Measurements from ENCODE around the gene CES2.

Gene CES2

GRCh38 chr16:66945939-66946338, 10.6 kb downstream of the CES2 start:
- Histone ChIP-seq H3K4me1 (ENCODE audit: control insufficient read depth, insufficient read depth, low read length) (no peaks in the 10 kb centered on the region), H3K27me3 (ENCODE audit: control insufficient read depth, insufficient read depth, low read length, poor library complexity, severe bottlenecking) (peaks cover 21% of the 10 kb centered on the region), H3K36me3 (ENCODE audit: control insufficient read depth, insufficient read depth, low read length) (no peaks in the 10 kb centered on the region), H3K27ac (ENCODE audit: insufficient read depth, low read depth, low read length, poor library complexity, severe bottlenecking) (no peak overlapping the region), H3K4me3 (ENCODE audit: insufficient read depth, low read depth, low read length) (no peak overlapping the region), H3K9me3 (ENCODE audit: control insufficient read depth, low read length) (no peaks in the 10 kb centered on the region)
- WGBS, 2 experiments: 91 to 92% methylated on average over 4 of the region's 4 CpGs

DNA sequence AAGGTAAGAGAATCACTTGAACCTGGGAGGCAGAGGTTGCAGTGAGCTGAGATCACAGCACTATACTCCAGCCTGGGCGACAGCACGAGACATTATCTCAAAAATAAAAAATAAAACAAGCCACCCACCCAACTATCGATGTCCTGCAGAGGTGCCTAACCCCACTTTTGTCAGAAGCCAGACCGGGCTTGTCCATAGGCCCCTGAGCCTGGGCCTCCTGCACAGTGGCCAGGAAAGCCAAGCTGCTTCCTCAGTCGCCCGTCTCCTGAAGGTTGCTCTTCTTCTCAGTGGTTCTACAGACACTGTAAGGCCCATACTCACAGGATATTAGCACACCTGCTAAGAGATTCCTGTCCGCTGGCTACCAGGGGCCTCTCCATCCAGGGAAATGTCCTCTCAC, 11.2 kb downstream of the CES2 start:
- Histone ChIP-seq H3K27ac (ENCODE audit: insufficient read depth, low read depth, low read length, poor library complexity, severe bottlenecking) (no peak overlapping the region), H3K4me1 (ENCODE audit: control insufficient read depth, insufficient read depth, low read length) (no peaks in the 10 kb centered on the region), H3K27me3 (ENCODE audit: control insufficient read depth, insufficient read depth, low read length, poor library complexity, severe bottlenecking) (peaks cover 21% of the 10 kb centered on the region), H3K4me3 (ENCODE audit: insufficient read depth, low read depth, low read length) (no peak overlapping the region), H3K9me3 (ENCODE audit: control insufficient read depth, low read length) (peaks cover 4% of the 10 kb centered on the region), H3K36me3 (ENCODE audit: control insufficient read depth, insufficient read depth, low read length) (no peaks in the 10 kb centered on the region)
- WGBS, 2 experiments: 88 to 91% methylated on average over 7 of the region's 7 CpGs

DNA sequence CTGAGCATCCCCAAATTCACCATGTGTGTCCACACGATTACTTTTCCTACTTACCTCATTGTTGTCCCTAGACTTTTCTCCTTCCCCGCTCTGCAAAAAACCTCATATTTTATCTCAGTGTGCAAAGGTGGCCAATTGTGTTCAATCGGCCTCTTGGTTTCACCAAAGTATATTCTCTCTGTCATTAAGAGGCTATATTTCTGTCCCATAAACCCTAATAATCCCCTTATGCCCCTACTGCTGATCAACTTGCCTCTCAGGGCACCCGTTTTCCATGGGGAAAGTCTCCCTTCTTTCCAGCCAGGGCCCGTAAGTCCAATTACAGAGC, 11.6 kb downstream of the CES2 start:
- 64 to 66% methylated on average over 5 of the region's 5 CpGs for WGBS, 2 experiments
- no peaks in the 10 kb centered on the region for H3K36me3 ChIP-seq (ENCODE audit: control insufficient read depth, insufficient read depth, low read length)
- peaks cover 4% of the 10 kb centered on the region for H3K9me3 ChIP-seq (ENCODE audit: control insufficient read depth, low read length)
- peaks cover 21% of the 10 kb centered on the region for H3K27me3 ChIP-seq (ENCODE audit: control insufficient read depth, insufficient read depth, low read length, poor library complexity, severe bottlenecking)
- no peak overlapping the region for H3K4me3 ChIP-seq (ENCODE audit: insufficient read depth, low read depth, low read length)
- H3K27ac ChIP-seq (ENCODE audit: insufficient read depth, low read depth, low read length, poor library complexity, severe bottlenecking): no peak overlapping the region
- H3K4me1 ChIP-seq (ENCODE audit: control insufficient read depth, insufficient read depth, low read length): no peaks in the 10 kb centered on the region

DNA sequence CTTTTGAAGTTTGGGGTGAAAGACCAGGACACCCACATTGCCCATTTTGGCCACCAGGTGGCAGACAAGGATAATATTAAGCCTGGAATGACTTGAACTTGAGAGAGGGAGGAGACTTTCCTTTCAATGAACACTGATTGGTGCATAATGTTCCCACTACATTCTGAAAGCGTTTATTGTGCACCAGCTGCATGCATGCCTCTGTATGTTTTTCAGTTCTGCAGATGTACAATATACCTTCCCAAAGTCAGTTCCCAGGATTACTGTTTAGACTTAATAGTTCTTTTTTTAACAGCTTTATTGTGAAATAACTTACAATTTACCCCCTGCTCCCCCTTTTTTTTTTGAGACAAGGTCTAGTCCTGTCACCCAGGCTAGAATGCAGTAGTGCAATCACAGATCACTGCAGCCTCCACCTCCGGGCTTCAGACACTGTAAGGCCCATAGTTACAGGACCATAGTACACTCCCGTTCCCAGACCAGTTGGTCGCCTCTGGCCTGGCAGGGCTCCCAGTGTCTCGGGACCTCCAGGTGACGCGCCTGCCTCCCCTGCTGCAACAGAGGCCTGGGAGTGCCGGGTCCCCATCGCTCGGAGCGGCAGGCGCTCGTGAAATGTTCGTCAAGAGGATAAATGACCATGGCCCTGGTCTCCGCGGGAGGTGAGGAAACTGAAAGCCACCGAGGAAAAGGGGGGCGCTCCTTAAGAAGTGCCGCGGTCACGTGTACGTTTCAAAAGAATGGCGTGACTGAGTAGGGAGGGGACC, 12.2 kb downstream of the CES2 start:
- no peaks in the 10 kb centered on the region for H3K4me1 ChIP-seq (ENCODE audit: control insufficient read depth, insufficient read depth, low read length)
- H3K4me3 ChIP-seq (ENCODE audit: insufficient read depth, low read depth, low read length): no peak overlapping the region
- H3K27me3 ChIP-seq (ENCODE audit: control insufficient read depth, insufficient read depth, low read length, poor library complexity, severe bottlenecking): peaks cover 21% of the 10 kb centered on the region
- no peaks in the 10 kb centered on the region for H3K36me3 ChIP-seq (ENCODE audit: control insufficient read depth, insufficient read depth, low read length)
- 64 to 70% methylated on average over 18 to 20 of the region's 23 CpGs for WGBS, 2 experiments
- H3K27ac ChIP-seq (ENCODE audit: insufficient read depth, low read depth, low read length, poor library complexity, severe bottlenecking): no peak overlapping the region
- peaks cover 4% of the 10 kb centered on the region for H3K9me3 ChIP-seq (ENCODE audit: control insufficient read depth, low read length)

- H3K9me3 ChIP-seq (ENCODE audit: control insufficient read depth, low read length): peaks cover 4% of the 10 kb centered on the region
- no peaks in the 10 kb centered on the region for H3K36me3 ChIP-seq (ENCODE audit: control insufficient read depth, insufficient read depth, low read length)
- no peak overlapping the region for H3K4me3 ChIP-seq (ENCODE audit: insufficient read depth, low read depth, low read length)
- H3K27ac ChIP-seq (ENCODE audit: insufficient read depth, low read depth, low read length, poor library complexity, severe bottlenecking): no peak overlapping the region
- peaks cover 21% of the 10 kb centered on the region for H3K27me3 ChIP-seq (ENCODE audit: control insufficient read depth, insufficient read depth, low read length, poor library complexity, severe bottlenecking)
- WGBS, 2 experiments: 79% methylated on average over 44 of the region's 44 CpGs
- H3K4me1 ChIP-seq (ENCODE audit: control insufficient read depth, insufficient read depth, low read length): no peaks in the 10 kb centered on the region
Measured at GRCh38 chr16:66948134-66948836, 13.0 kb downstream of the CES2 start.

DNA sequence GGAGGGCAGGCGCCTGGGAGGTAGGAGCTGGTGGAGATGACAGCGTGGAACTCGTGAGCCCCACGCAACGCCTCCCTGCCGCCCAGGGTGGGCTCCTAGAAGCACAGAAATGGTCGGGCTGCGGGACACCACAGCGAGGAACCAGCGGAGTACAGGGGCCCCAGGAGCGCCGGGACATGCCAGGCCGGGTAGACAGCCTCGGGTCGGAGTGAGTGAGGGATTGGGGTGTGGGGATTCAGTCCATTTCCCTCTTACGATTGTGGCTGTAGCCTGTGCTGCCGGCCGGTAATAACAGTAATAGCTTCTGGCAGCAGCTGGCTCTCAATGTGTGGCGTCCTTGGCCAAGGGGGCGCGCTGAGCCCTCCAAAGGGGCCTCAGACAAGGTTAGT, 13.5 kb downstream of the CES2 start:
- no peak overlapping the region for H3K27ac ChIP-seq (ENCODE audit: insufficient read depth, low read depth, low read length, poor library complexity, severe bottlenecking)
- 84 to 86% methylated on average over 21 of the region's 21 CpGs for WGBS, 2 experiments
- H3K4me1 ChIP-seq (ENCODE audit: control insufficient read depth, insufficient read depth, low read length): no peaks in the 10 kb centered on the region
- no peaks in the 10 kb centered on the region for H3K36me3 ChIP-seq (ENCODE audit: control insufficient read depth, insufficient read depth, low read length)
- no peak overlapping the region for H3K4me3 ChIP-seq (ENCODE audit: insufficient read depth, low read depth, low read length)
- H3K9me3 ChIP-seq (ENCODE audit: control insufficient read depth, low read length): peaks cover 4% of the 10 kb centered on the region
- peaks cover 21% of the 10 kb centered on the region for H3K27me3 ChIP-seq (ENCODE audit: control insufficient read depth, insufficient read depth, low read length, poor library complexity, severe bottlenecking)

GRCh38 chr16:66949472-66949871, 14.2 kb downstream of the CES2 start:
- peaks cover 21% of the 10 kb centered on the region for H3K27me3 ChIP-seq (ENCODE audit: control insufficient read depth, insufficient read depth, low read length, poor library complexity, severe bottlenecking)
- H3K4me1 ChIP-seq (ENCODE audit: control insufficient read depth, insufficient read depth, low read length): no peaks in the 10 kb centered on the region
- H3K4me3 ChIP-seq (ENCODE audit: insufficient read depth, low read depth, low read length): no peak overlapping the region
- peaks cover 4% of the 10 kb centered on the region for H3K9me3 ChIP-seq (ENCODE audit: control insufficient read depth, low read length)
- H3K27ac ChIP-seq (ENCODE audit: insufficient read depth, low read depth, low read length, poor library complexity, severe bottlenecking): no peak overlapping the region
- 82 to 84% methylated on average over 6 of the region's 6 CpGs for WGBS, 2 experiments
- H3K36me3 ChIP-seq (ENCODE audit: control insufficient read depth, insufficient read depth, low read length): no peaks in the 10 kb centered on the region

GRCh38 chr16:66950437-66950836, 15.1 kb downstream of the CES2 start:
- H3K4me1 ChIP-seq (ENCODE audit: control insufficient read depth, insufficient read depth, low read length): no peaks in the 10 kb centered on the region
- 95 to 96% methylated on average over 2 of the region's 2 CpGs for WGBS, 2 experiments
- H3K27ac ChIP-seq (ENCODE audit: insufficient read depth, low read depth, low read length, poor library complexity, severe bottlenecking): no peak overlapping the region
- H3K36me3 ChIP-seq (ENCODE audit: control insufficient read depth, insufficient read depth, low read length): no peaks in the 10 kb centered on the region
- H3K27me3 ChIP-seq (ENCODE audit: control insufficient read depth, insufficient read depth, low read length, poor library complexity, severe bottlenecking): peaks cover 21% of the 10 kb centered on the region
- H3K4me3 ChIP-seq (ENCODE audit: insufficient read depth, low read depth, low read length): no peak overlapping the region
- peaks cover 4% of the 10 kb centered on the region for H3K9me3 ChIP-seq (ENCODE audit: control insufficient read depth, low read length)

DNA sequence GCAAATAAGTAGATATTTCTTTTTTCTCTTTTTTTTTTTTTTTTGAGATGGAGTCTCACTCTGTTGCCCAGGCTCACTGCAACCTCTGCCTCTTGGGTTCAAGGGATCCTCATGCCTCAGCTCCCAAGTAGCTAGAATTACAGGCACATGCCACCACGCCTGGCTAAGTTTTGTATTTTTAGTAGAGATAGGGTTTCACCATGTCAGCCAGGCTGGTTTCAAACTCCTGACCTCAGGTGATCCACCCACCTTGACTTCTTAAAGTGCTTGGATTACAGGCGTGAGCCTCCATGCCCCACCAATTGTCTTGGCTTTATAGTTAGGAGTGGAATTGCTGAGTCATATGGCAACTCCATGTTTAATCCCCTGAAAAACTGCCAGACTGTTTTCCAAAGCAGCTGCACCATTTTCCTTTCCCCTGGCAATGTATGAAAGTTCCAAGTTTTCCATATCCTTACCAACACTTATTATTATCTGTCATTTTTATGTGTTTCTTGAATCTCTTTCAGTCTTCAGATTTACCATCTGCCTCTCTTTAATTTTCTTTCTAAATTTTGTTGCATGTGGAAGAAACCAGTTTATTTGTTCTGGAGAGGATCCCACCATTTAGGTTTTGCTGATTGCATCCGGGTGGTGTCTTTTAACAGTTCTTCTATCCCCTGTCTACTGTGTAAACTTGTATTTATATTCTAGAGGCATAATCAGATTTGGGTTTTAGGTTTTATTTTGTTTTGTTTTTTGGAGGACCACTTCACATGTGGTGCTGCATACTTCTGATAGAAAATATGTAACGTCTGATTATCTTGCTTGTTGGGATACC, 15.9 kb downstream of the CES2 start:
- H3K4me3 ChIP-seq (ENCODE audit: insufficient read depth, low read depth, low read length): no peak overlapping the region
- H3K9me3 ChIP-seq (ENCODE audit: control insufficient read depth, low read length): peaks cover 4% of the 10 kb centered on the region
- no peak overlapping the region for H3K27ac ChIP-seq (ENCODE audit: insufficient read depth, low read depth, low read length, poor library complexity, severe bottlenecking)
- peaks cover 21% of the 10 kb centered on the region for H3K27me3 ChIP-seq (ENCODE audit: control insufficient read depth, insufficient read depth, low read length, poor library complexity, severe bottlenecking)
- H3K36me3 ChIP-seq (ENCODE audit: control insufficient read depth, insufficient read depth, low read length): no peaks in the 10 kb centered on the region
- WGBS, 2 experiments: 86 to 97% methylated on average over 4 of the region's 4 CpGs
- no peaks in the 10 kb centered on the region for H3K4me1 ChIP-seq (ENCODE audit: control insufficient read depth, insufficient read depth, low read length)
